MM.1S (cell line): Measurements from ENCODE around the gene PLCG1.

Experiments used
- CTCF ChIP-seq: fragments of 300-600 bp; sonication (generic); IDR thresholded peaks from 2 replicates; pipeline ENCODE4 v1.5.1; 2016; ENCODE audit warnings: antibody characterized with exemption, low read length, mixed read lengths
- EZH2 ChIP-seq: fragments of 300-600 bp; sonication (generic); optimal IDR thresholded peaks from 2 replicates; pipeline ENCODE3; 2017; ENCODE audit warnings: low read depth, mild to moderate bottlenecking, antibody characterized with exemption, low read length, mixed read lengths

- TF ChIP-seq CTCF (no peak), EZH2 (no peak)
Observed at GRCh38 chr20:41142919-41143318, 5.6 kb downstream of the PLCG1 start.
